Adipose tissue (tissue), 3 donors: Measurements from ENCODE around the gene LMNTD2. TPM values are rescaled to one million over a fixed set of nuclear protein-coding genes. Genes with fewer than 3 reads are reported as not detected.

ENCODE experiments used
- H3K27ac ChIP-seq: one replicate; pipeline ENCODE4 v1.5.1; 2013; ENCODE audit warnings: low read depth, low read length
- WGBS, 3 donors: extraction: QIAGEN DNeasy Blood & Tissue Kit; methylation state at CpG; one replicate each; pipeline ENCODE4 v1.1.7; 2013; 5-methylcytosine and 5-hydroxymethylcytosine counted together
- polyA plus RNA-seq, 3 donors: library from polyadenylated mRNA; stranded (reverse); fragments of 200-250 nt; gene quantifications; one replicate each; pipeline ENCODE4 v1.2.3, GENCODE V29; 2013
- donor health status: healthy with polysubstance abuse.
- donor health status: Bipolar disorder and iron deficiency.
- donor health status: healthy.

LMNTD2 gene
- polyA plus RNA-seq, 3 donors, result 1.2 to 5.2 (median 1.9) TPM

- no peak overlapping the region for H3K27ac ChIP-seq
- WGBS, 3 donors, result 89 to 92% (median 90%) methylated on average over 17 to 20 of the region's 20 CpGs
Observed at GRCh38 chr11:558503-558902, 2.0 kb downstream of the LMNTD2 start.

DNA sequence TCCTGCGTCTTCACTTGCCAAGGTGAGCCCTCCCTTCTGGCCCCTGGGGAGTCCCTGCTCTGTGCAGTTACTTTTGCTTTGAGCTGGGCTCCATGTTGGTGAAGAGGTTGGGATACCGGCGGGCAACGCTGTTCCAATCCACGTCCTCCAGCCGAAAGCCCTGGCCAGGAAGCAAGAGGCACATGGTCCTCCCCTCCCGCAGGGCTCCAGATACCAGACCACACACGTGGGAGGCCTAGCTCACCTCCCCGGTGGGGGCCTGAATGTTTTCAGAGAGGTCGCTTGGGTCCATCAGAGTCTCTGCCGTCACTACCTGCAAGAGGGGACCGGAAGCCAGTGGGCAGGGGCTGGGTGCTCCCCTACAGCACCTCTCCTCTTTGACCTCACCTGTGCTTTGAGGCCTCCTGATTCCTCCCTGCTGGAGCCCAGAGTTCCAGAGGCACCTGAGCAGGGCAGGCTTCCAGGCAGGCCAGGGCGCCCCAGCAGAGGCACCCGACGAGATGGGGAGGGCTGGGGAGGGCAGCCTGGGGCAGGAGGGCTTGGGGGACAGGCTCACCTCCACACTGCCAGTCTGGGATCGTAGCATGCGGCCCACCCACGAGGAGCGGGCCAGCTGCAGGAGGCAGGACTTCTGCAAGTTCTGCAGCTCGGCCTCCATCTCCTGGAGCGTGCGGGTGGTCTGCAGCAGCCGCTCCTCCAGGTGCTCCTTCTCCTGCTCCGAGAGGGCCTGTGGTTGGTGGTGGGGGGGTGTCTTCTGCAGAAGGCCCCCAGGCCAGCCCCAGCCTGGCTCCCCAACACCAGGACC, 3.0 kb downstream of the LMNTD2 start:
- H3K27ac ChIP-seq, result no peak overlapping the region
- 79 to 89% (median 81%) methylated on average over 21 to 24 of the region's 24 CpGs for WGBS, 3 donors

- H3K27ac ChIP-seq, result no peak overlapping the region
- 69 to 88% (median 74%) methylated on average over 21 to 22 of the region's 22 CpGs for WGBS, 3 donors
Observed at GRCh38 chr11:556662-557256, 3.8 kb downstream of the LMNTD2 start.

DNA sequence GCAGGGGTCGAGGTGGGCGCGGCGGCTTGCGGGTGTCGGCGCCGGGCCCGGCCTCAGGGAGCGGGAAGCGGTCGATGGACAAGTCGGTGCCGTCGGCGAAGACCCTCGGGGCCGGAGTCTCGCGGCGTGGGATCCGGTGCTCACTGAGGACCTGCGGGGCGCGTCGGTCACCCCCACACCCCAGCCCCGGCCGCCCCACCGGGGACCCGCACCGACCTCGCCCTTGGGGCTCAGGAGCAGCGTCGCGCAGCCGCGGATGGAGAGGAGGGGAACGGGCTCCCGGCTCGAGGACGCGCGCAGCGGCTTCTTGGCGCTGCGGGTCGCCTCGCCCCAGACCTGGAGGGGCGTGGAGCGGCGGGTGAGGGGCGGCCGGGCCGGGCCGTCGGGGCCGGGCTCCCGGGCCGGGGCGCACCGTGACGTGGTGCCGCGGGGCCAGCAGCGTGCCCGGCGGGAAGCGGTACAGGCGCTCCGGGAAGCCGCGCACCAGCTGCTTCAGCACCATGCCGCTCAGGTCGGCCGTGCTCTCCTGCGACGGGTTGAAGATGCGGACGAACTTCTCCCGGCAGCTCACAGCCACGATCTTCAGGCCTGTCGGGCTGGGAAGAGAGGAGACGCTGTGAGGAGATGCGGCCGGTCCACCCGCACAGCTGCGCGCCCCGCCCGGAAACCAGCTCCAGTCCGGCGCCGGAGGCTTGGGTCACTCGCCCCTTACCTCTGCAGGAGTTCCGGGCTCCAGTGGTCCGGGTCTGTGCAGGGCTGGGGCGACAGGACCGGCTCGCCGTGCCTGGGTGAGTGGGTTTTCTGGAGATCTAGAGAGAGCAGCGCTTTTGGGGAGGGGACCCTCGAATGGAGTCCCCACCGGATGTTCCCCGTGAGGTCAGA, 4.5 kb downstream of the LMNTD2 start:
- 5 to 23% (median 7%) methylated on average over 85 to 104 of the region's 104 CpGs for WGBS, 3 donors
- H3K27ac ChIP-seq, result no peak overlapping the region

- no peak overlapping the region for H3K27ac ChIP-seq
- WGBS, 3 donors, result 1 to 3% (median 2%) methylated on average over 23 to 57 of the region's 57 CpGs
Observed at GRCh38 chr11:555227-555779, 5.2 kb downstream of the LMNTD2 start.

DNA sequence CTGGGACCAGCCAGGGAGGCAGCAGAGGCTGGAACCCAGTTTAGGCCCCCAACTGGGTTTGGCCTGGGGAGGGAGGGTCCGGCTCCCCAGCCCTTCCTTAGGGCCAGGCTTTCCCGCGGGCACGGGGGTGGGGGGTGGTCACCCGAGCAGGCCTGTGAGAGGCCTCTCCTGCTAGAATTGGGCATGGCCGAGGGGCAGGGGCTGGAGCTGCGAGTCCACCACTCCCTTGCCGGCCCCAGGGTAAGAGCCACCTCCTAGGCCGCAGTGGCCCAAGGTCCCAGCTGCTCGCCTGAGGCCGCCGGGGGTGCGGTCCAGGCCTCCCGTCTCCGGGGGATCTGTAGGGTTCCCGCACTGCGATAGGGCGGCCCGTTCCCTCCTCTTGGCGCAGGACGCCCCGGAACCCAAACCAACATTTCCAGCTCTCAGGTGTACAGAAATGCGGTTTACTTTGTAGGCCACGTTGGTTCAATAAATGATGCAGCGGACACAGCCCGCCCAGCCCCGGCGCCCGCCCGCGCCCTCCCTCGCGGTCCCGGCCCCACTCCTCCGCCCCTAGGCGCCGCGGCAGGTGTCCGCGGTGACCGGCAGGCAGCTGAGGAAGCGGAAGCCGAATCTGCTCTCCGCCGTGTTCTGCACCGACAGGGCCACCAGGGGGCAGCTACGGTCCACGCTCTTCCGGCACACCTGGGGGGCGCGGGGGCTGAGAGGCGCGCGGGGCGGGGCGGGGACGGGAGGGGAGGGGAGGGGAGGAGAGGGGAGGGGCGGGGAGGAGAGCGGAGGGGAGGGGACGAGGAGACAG, 5.9 kb downstream of the LMNTD2 start:
- 11 to 13% (median 11%) methylated on average over 42 to 51 of the region's 60 CpGs for WGBS, 3 donors
- no peak overlapping the region for H3K27ac ChIP-seq

DNA sequence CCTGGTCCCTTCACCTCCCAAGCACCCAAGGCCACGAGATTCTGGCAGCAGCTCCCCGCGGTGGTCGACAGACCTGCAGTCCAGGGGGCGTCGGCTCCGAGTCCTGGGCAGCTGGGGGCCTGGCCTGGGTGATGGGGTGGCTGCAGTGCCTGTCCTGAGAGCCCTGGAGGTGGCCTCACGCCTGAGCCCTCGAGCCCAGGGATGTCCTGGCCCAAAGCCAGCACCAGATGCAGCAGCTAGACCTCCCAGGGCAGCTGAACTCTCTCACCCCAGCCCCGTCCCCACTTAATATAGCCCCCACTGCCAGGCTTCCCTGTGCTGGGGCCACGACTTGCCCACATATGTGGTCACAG, 6.6 kb downstream of the LMNTD2 start:
- 35 to 65% (median 63%) methylated on average over 9 to 11 of the region's 11 CpGs for WGBS, 3 donors
- no peak overlapping the region for H3K27ac ChIP-seq

GRCh38 chr11:553083-553987, 7.2 kb downstream of the LMNTD2 start:
- WGBS, 3 donors, result 75 to 86% (median 84%) methylated on average over 26 to 27 of the region's 27 CpGs
- no peak overlapping the region for H3K27ac ChIP-seq

- 81 to 85% (median 84%) methylated on average over 12 of the region's 12 CpGs for WGBS, 3 donors
Observed at GRCh38 chr11:551596-551995, 8.9 kb downstream of the LMNTD2 start.

DNA sequence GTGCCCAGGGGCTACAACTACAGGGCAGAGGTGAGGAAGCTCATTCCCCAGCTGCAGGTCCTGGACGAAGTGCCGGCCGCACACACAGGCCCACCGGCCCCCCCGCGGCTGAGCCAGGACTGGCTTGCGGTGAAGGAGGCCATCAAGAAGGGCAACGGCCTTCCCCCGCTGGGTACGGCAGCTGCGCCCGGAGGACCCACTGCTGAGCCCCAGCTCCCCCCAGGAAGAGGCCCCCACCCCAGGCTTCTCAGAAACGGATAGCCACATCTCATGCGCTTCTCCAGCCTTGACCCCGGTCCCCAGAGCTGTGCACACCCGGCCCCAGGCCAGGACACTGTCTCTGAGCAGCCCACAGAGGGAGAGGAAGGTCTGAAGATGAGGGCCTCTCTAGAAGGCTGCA, 9.4 kb downstream of the LMNTD2 start:
- no peak overlapping the region for H3K27ac ChIP-seq
- 82 to 86% (median 84%) methylated on average over 16 of the region's 16 CpGs for WGBS, 3 donors

More at GRCh38 chr11:551596-551995, 8.9 kb downstream of the LMNTD2 start:
- H3K27ac ChIP-seq, result no peak overlapping the region

DNA sequence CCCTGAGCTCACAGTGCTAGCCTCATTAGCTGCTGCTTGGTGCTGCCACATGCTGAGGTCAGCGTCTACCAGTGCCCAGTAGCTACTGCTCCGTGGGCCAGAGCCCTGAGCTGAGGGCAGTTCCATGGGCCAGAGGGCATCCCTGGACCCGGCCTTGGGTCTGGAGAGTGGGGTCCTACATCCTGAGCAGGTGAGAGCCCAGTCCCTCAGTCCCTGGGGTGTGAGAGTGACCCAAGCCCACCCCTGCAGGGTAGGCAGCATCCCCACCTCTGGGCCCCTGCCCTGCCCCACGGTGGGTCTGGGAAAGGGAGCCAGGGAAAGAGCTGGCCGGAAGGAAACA, 9.8 kb downstream of the LMNTD2 start:
- 86 to 100% (median 89%) methylated on average over 3 to 5 of the region's 5 CpGs for WGBS, 3 donors
- H3K27ac ChIP-seq, result no peak overlapping the region

DNA sequence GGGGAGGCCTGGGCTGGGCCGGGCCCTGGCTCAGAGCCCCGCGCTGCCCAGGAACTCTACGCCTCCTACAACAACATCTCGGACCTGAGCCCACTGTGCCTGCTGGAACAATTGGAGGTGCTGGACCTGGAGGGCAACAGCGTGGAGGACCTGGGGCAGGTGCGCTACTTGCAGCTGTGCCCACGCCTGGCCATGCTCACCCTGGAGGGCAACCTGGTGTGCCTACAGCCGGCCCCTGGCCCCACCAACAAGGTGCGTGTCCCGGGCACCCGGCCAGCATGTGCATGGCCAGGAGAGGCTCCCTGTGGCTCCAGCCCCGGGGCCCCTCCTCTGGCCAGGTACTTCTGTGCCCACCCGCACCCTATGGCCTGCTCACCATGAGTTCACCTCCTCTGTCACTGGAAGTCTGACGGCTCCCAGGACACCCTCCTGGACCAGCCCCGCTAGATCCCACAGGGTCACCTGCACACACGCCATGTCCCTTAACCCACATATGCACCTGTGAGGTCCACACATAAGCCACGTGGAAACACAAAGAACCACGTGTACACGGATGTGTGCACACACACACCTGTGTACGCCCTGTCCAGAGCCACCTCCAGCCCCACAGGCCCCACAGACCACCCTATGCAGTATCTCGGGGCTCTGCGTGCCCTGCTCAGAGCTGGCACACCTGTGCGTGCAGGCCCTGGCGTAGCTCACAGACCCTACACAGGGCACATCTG, 10.4 kb downstream of the LMNTD2 start:
- H3K27ac ChIP-seq, result no peak overlapping the region
- 93 to 95% (median 95%) methylated on average over 24 to 25 of the region's 25 CpGs for WGBS, 3 donors

DNA sequence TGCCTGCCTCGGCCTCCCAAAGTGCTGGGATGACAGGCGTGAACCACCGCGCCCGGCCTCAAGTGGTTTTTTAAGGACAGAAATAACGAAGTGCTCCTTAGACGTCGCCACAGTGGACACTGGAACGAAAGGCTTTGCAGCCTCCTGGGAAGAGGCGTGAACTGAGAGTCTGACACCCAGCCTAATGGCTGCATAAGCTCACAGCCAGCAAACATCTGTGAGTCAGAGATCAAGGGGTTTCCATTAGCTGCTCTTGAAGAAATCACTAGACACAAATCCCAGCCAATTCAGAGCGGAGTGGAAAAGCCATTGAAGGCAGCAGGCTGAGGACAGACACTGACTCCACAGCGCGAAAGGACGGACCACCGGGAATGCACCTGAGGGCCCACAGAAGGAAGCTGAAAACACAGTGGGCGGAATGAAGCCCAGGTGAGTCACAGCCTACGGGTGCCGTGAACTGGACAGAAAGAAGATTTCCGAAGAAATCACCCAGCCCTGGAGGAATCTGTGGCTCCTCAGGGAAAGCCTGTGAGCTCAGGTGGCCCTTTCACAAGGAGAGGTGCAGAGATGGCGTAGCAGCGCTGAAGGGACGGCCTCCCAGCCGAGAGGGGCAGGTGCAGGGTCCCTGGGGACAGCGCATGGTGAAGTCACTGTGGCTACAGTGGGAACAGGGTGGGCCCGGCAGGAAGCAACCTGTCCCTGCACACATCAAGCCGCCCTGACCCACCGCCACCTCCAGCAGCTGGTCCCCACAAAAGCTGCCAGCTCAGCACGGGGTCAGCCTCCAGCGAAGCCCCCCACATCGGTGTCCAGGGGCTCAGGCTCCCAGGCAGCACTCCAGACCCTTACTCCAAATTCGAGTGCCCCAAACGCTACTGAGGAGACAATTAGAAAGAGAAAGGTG, 11.6 kb downstream of the LMNTD2 start:
- 84 to 87% (median 85%) methylated on average over 32 of the region's 32 CpGs for WGBS, 3 donors
- no peak overlapping the region for H3K27ac ChIP-seq

DNA sequence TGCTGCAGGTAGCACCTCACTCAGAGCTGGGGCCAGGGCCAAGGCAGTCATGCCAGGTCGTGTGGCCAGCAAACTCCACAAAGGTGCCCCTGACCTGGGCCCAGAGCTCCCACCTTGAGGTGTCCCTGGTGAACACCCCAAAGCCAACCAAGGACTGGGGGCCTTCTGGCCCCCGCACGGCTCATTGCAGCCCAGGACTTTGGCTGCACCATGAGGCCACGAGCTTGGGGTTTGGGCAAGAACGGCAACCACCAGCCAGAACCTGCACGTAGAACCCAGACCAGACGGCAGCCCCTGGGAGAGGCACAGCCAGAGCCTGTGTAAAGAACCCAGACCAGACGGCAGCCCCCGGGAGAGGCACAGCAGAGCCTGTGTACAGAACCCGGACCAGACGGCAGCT, 15.4 kb downstream of the LMNTD2 start:
- WGBS, 3 donors, result 88 to 94% (median 91%) methylated on average over 11 of the region's 11 CpGs
- no peak overlapping the region for H3K27ac ChIP-seq

DNA sequence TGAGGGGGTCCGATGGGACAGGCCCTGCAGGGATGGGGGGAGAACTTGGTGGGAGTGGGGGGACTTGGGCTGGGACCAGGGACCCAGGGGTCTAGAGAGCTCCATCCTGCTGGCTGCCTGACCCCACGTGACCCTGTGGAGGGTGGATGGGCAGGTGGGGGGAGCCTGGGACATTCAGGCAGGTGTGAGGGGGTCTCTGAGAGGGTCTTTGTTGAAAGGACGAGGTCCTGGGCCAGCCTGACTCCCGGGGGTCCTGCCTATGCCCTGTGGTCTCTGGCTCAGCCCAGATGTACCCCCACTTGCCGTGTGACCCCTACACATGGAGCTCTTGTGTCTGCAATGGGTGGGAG, 15.7 kb downstream of the LMNTD2 start:
- no peak overlapping the region for H3K27ac ChIP-seq
- WGBS, 3 donors, result 77 to 89% (median 89%) methylated on average over 5 of the region's 5 CpGs

GRCh38 chr11:541433-541885, 19.1 kb downstream of the LMNTD2 start:
- H3K27ac ChIP-seq, result no peak overlapping the region
- 87 to 91% (median 91%) methylated on average over 20 of the region's 20 CpGs for WGBS, 3 donors
